Esophagus muscularis mucosa (tissue), 3 donors: ENCODE measurements around the gene ULBP2.
"Not testable (repeated sequence)": the region's sequence is repeated elsewhere in the genome, so short reads cannot be mapped to it uniquely, and the experiment has no call there.

Experiments used
- POLR2A ChIP-seq: fragments of 450-650 bp; IDR thresholded peaks from one replicate; pipeline ENCODE4 v1.6.1; 2017; ENCODE audit warnings: antibody characterized with exemption, moderate library complexity, mild to moderate bottlenecking, low read depth
- POLR2AphosphoS5 ChIP-seq, 2 donors: sonication (generic); formaldehyde crosslinking; IDR thresholded peaks; one replicate each; pipeline ENCODE4 v1.6.1; 2017; ENCODE audit warnings: antibody characterized with exemption in 2 of 2
- TF ChIP-seq, protein P1 (sequence below), 3 experiments: fragments of 200-600 bp in 2 of 3; fragments of 450-650 bp in 1 of 3; sonication (generic) in 2 of 3; IDR thresholded peaks; one replicate each; pipeline ENCODE4 v1.5.1; 2017 to 2019; ENCODE audit warnings: antibody characterized with exemption in 3 of 3, mild to moderate bottlenecking in 2 of 3, moderate library complexity in 1 of 3

DNA sequence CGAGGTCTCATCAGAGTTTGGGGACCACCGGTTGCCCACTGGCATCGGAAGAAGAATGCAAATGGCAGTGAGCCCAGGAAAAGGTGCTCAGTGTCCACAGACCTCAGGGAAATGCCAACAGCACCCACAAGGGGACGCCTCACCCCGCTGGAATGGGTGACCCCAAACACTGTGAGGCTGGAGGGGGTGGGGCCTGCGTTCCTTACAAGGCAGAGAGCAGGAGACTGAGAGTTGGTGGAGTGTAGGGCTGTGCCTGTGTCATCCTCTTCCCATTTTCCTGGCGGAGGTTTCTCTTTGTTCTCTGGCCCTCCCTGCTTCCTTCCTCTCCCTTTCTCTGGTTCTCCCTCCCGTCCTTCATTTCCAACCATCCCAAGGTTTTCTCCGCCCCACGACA lies 12.1 kb downstream of the ULBP2 start:
- TF ChIP-seq POLR2A; POLR2AphosphoS5 (IDR thresholded peaks at IDR 0.05): not testable (repeated sequence)
- TF ChIP-seq, protein P1, sequence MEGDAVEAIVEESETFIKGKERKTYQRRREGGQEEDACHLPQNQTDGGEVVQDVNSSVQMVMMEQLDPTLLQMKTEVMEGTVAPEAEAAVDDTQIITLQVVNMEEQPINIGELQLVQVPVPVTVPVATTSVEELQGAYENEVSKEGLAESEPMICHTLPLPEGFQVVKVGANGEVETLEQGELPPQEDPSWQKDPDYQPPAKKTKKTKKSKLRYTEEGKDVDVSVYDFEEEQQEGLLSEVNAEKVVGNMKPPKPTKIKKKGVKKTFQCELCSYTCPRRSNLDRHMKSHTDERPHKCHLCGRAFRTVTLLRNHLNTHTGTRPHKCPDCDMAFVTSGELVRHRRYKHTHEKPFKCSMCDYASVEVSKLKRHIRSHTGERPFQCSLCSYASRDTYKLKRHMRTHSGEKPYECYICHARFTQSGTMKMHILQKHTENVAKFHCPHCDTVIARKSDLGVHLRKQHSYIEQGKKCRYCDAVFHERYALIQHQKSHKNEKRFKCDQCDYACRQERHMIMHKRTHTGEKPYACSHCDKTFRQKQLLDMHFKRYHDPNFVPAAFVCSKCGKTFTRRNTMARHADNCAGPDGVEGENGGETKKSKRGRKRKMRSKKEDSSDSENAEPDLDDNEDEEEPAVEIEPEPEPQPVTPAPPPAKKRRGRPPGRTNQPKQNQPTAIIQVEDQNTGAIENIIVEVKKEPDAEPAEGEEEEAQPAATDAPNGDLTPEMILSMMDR (IDR thresholded peaks at IDR 0.05): not testable (repeated sequence)
